ENCODE results near the gene COL5A2.

DNA sequence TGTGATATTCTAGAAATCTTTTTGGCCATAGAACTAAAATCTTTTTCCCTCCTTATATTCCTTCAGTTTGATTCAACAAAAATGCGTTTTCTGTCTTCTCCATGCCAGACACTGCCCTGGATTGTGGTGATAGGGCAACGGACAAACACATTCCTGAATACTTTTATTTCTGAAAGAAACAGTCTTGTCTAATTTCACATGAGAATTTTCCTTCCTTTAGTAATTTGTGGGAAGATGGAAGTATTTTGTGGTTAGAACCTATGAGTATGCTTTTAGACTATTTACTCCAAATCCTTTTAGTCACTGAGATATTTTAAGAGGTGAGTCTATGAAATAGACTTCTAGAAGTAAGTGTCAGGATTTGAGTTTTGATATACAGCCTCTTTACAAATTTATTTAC, 49.6 kb downstream of the COL5A2 start:
- TF ChIP-seq EP300 (IDR thresholded peaks at IDR 0.05) (no peak), POLR2AphosphoS5 (IDR thresholded peaks at IDR 0.05) (no peak)
- TF ChIP-seq, protein P1, sequence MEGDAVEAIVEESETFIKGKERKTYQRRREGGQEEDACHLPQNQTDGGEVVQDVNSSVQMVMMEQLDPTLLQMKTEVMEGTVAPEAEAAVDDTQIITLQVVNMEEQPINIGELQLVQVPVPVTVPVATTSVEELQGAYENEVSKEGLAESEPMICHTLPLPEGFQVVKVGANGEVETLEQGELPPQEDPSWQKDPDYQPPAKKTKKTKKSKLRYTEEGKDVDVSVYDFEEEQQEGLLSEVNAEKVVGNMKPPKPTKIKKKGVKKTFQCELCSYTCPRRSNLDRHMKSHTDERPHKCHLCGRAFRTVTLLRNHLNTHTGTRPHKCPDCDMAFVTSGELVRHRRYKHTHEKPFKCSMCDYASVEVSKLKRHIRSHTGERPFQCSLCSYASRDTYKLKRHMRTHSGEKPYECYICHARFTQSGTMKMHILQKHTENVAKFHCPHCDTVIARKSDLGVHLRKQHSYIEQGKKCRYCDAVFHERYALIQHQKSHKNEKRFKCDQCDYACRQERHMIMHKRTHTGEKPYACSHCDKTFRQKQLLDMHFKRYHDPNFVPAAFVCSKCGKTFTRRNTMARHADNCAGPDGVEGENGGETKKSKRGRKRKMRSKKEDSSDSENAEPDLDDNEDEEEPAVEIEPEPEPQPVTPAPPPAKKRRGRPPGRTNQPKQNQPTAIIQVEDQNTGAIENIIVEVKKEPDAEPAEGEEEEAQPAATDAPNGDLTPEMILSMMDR (IDR thresholded peaks at IDR 0.05), result no peak

Measured in upper lobe of left lung (tissue), 4 donors.